ENCODE measurements around the gene ZNF2.

ZNF2 gene

GRCh38 chr2:95207111-95207961 is 41.7 kb downstream of the ZNF2 start, which contains the start of gene ZNF892:
TSS of gene ZNF892 (plus strand) at chr2:95207521. CDS start at chr2:95207816, 295 bp downstream.
- DNase-seq: peak; percentile 53

- DNase-seq: no peak
Observed at GRCh38 chr2:95208106-95208505, 42.5 kb downstream of the ZNF2 start.

GRCh38 chr2:95215018-95215612 is 49.5 kb downstream of the ZNF2 start:
- no peak for DNase-seq

- DNase-seq: no peak
Observed at GRCh38 chr2:95220449-95220848, 54.8 kb downstream of the ZNF2 start.

GRCh38 chr2:95225658-95226057 is 60.0 kb downstream of the ZNF2 start:
- no peak for DNase-seq

GRCh38 chr2:95231723-95232122 is 66.1 kb downstream of the ZNF2 start:
- no peak for DNase-seq

GRCh38 chr2:95232232-95232631 is 66.6 kb downstream of the ZNF2 start:
- no peak for DNase-seq
